ENCODE results near the gene DCST1. TPM values are rescaled to one million over a fixed set of nuclear protein-coding genes. Genes with fewer than 3 reads are reported as not detected.
A peak's percentile ranks its signal among the peaks of the same experiment; 100 is the strongest.

DCST1 gene
- total RNA-seq, 1 experiment from 2014 or later, result not detected

GRCh38 chr1:155032886-155033285, 738 bp upstream of the DCST1 start:
- DNase-seq (ENCODE audit: low spot score), result no peak

GRCh38 chr1:155034318-155035208, 939 bp downstream of the DCST1 start:
- DNase-seq (ENCODE audit: low spot score), result no peak

GRCh38 chr1:155035936-155036335, 2.3 kb downstream of the DCST1 start:
- no peak for DNase-seq (ENCODE audit: low spot score)

- no peak for DNase-seq (ENCODE audit: low spot score)
Observed at GRCh38 chr1:155037043-155037442, 3.4 kb downstream of the DCST1 start.

- DNase-seq (ENCODE audit: low spot score), result no peak
Observed at GRCh38 chr1:155037851-155038441, 4.3 kb downstream of the DCST1 start.

GRCh38 chr1:155038602-155039307, 5.1 kb downstream of the DCST1 start:
- DNase-seq (ENCODE audit: low spot score), result no peak

GRCh38 chr1:155039308-155039669, 5.7 kb downstream of the DCST1 start:
- DNase-seq (ENCODE audit: low spot score), result no peak

GRCh38 chr1:155040358-155041093, 6.9 kb downstream of the DCST1 start:
- DNase-seq (ENCODE audit: low spot score), result no peak

- no peak for DNase-seq (ENCODE audit: low spot score)
Observed at GRCh38 chr1:155042789-155043188, 9.2 kb downstream of the DCST1 start.

- DNase-seq (ENCODE audit: low spot score), result no peak
Observed at GRCh38 chr1:155043301-155043702, 9.7 kb downstream of the DCST1 start.

- no peak for DNase-seq (ENCODE audit: low spot score)
Observed at GRCh38 chr1:155043793-155044192, 10.2 kb downstream of the DCST1 start.

GRCh38 chr1:155044365-155044764, 10.7 kb downstream of the DCST1 start:
- DNase-seq (ENCODE audit: low spot score), result no peak

GRCh38 chr1:155044812-155045657, 11.4 kb downstream of the DCST1 start:
- peak; percentile 84 for DNase-seq (ENCODE audit: low spot score)

GRCh38 chr1:155048449-155049334, 15.1 kb downstream of the DCST1 start:
- no peak for DNase-seq (ENCODE audit: low spot score)

GRCh38 chr1:155049651-155050559, 16.3 kb downstream of the DCST1 start:
- no peak for DNase-seq (ENCODE audit: low spot score)

GRCh38 chr1:155050560-155051341, 17.1 kb downstream of the DCST1 start, which contains the start of gene ADAM15:
TSS of gene ADAM15 (plus strand) at chr1:155051316. CDS start at chr1:155051387, 71 bp downstream.
- DNase-seq (ENCODE audit: low spot score), result peak; percentile 66

GRCh38 chr1:155051342-155051776, 17.7 kb downstream of the DCST1 start:
- no peak for DNase-seq (ENCODE audit: low spot score)

Data from H4 (cell line).